Esophagus muscularis mucosa (tissue), 4 donors: ENCODE results near the gene MID1.
"Not testable (repeated sequence)": the region's sequence is repeated elsewhere in the genome, so short reads cannot be mapped to it uniquely, and the experiment has no call there.

Source experiments
- EP300 ChIP-seq: sonication (generic); formaldehyde crosslinking; IDR thresholded peaks from one replicate; pipeline ENCODE4 v1.6.1; 2017; ENCODE audit warnings: antibody characterized with exemption
- POLR2A ChIP-seq: fragments of 450-650 bp; IDR thresholded peaks from one replicate; pipeline ENCODE4 v1.6.1; 2017; ENCODE audit warnings: antibody characterized with exemption, moderate library complexity, mild to moderate bottlenecking, low read depth
- POLR2AphosphoS5 ChIP-seq, 2 donors: sonication (generic); formaldehyde crosslinking; IDR thresholded peaks; one replicate each; pipeline ENCODE4 v1.6.1; 2017; ENCODE audit warnings: antibody characterized with exemption in 2 of 2
- TF ChIP-seq, protein P1 (sequence below), 3 experiments: fragments of 200-600 bp in 2 of 3; fragments of 450-650 bp in 1 of 3; sonication (generic) in 2 of 3; IDR thresholded peaks; one replicate each; pipeline ENCODE4 v1.5.1; 2017 to 2019; ENCODE audit warnings: antibody characterized with exemption in 3 of 3, mild to moderate bottlenecking in 2 of 3, moderate library complexity in 1 of 3

DNA sequence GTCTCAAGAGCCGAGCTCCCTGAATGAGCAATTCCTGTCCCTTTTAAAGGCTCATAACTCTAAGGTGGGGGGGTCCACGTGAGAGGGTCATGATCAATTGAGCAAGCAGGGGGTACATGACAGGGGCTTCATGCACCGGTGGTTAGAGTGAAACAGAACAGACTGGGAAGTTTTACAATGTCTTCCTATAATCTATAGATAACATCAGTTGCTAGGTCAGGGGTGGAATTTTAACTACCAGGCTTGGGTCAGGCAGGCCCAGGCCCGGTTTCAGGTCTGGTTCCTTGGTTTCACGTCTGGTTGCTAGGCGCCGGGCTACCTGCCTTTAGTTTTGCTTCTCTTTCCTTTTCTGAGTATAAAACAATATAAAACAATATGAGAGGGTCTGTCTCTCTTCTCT is 35.5 kb downstream of the MID1 start:
- TF ChIP-seq, protein P1, sequence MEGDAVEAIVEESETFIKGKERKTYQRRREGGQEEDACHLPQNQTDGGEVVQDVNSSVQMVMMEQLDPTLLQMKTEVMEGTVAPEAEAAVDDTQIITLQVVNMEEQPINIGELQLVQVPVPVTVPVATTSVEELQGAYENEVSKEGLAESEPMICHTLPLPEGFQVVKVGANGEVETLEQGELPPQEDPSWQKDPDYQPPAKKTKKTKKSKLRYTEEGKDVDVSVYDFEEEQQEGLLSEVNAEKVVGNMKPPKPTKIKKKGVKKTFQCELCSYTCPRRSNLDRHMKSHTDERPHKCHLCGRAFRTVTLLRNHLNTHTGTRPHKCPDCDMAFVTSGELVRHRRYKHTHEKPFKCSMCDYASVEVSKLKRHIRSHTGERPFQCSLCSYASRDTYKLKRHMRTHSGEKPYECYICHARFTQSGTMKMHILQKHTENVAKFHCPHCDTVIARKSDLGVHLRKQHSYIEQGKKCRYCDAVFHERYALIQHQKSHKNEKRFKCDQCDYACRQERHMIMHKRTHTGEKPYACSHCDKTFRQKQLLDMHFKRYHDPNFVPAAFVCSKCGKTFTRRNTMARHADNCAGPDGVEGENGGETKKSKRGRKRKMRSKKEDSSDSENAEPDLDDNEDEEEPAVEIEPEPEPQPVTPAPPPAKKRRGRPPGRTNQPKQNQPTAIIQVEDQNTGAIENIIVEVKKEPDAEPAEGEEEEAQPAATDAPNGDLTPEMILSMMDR (IDR thresholded peaks at IDR 0.05) = not testable (repeated sequence)
- not testable (repeated sequence) for TF ChIP-seq POLR2AphosphoS5 (IDR thresholded peaks at IDR 0.05); POLR2A; EP300
